Right cardiac atrium (tissue), 5 donors: ENCODE data around the gene SSR4. TPM values are rescaled to one million over a fixed set of nuclear protein-coding genes. Genes with fewer than 3 reads are reported as not detected.

Experiments
- ATAC-seq, 2 donors: fragments of 200-7000 bp; cut with Tn5 transposase; one replicate each; pipeline versions ENCODE4 v1.8.0 to v1.9.1; 2020; ENCODE audit warnings: moderate library complexity in 2 of 2, mild to moderate bottlenecking in 1 of 2
- DNase-seq, 3 donors: peaks; one replicate each; pipeline ENCODE4 v3.0.0-alpha.2; 2020
- H3K27ac ChIP-seq: one replicate; pipeline ENCODE4 v1.5.1; 2013; ENCODE audit warnings: mild to moderate bottlenecking, low read length, control low read depth, moderate library complexity
- H3K27me3 ChIP-seq: one replicate; pipeline ENCODE4 v1.6.1; 2013; ENCODE audit not compliant: control insufficient read depth, insufficient read depth
- H3K4me1 ChIP-seq: one replicate; pipeline ENCODE4 v1.6.1; 2013; ENCODE audit warnings: low read length; ENCODE audit not compliant: control insufficient read depth, insufficient read depth
- H3K4me3 ChIP-seq: one replicate; pipeline ENCODE4 v1.5.1; 2013; ENCODE audit warnings: low read length, control low read depth
- H3K9me3 ChIP-seq: one replicate; pipeline ENCODE4 v1.6.1; 2013; ENCODE audit warnings: low read length; ENCODE audit not compliant: control insufficient read depth
- WGBS: extraction: QIAGEN DNeasy Blood & Tissue Kit; methylation state at CpG from one replicate; pipeline ENCODE4 v1.1.7; 2013; 5-methylcytosine and 5-hydroxymethylcytosine counted together
- intact Hi-C, 4 donors: fragments of 100-400 bp; cut with DNase I; formaldehyde crosslinking; loops; one replicate each; pipeline versions ENCODE4 v1.11.0 to v1.14.0; 2022 to 2023
- polyA plus RNA-seq: library from polyadenylated mRNA; stranded (reverse); fragments of 200-250 nt; gene quantifications from one replicate; pipeline ENCODE4 v1.2.3, GENCODE V29; 2013
- total RNA-seq, 4 donors: library from RNA; stranded (reverse); fragmentation: NEBNext Ultra II Directional; extraction: Animal tissue kit (Norgen Biotek cat#: 25700); gene quantifications; one replicate each; pipeline ENCODE4 v1.2.1, GENCODE V29; 2021
- donor health status: healthy with polysubstance abuse.
- donor health status: DM: no; HTN: yes; CAD: no.
- donor health status: DM: no; HTN: no; CAD: no.
- donor health status: DM: no; HTN: yes; CAD: no; lungs with severe emphysema.
- donor health status: DM: yes; HTN: yes; CAD: no.

SSR4 gene
- total and polyA plus RNA-seq, 5 donors: 162 to 336 (median 196) TPM

GRCh38 chrX:153769865-153770600, 24.4 kb upstream of the SSR4 start:
- peak in 2 of 3 donors; percentile 28 to 50 for DNase-seq
- 84% methylated on average over 25 of the region's 25 CpGs for whole genome bisulfite sequencing

DNA sequence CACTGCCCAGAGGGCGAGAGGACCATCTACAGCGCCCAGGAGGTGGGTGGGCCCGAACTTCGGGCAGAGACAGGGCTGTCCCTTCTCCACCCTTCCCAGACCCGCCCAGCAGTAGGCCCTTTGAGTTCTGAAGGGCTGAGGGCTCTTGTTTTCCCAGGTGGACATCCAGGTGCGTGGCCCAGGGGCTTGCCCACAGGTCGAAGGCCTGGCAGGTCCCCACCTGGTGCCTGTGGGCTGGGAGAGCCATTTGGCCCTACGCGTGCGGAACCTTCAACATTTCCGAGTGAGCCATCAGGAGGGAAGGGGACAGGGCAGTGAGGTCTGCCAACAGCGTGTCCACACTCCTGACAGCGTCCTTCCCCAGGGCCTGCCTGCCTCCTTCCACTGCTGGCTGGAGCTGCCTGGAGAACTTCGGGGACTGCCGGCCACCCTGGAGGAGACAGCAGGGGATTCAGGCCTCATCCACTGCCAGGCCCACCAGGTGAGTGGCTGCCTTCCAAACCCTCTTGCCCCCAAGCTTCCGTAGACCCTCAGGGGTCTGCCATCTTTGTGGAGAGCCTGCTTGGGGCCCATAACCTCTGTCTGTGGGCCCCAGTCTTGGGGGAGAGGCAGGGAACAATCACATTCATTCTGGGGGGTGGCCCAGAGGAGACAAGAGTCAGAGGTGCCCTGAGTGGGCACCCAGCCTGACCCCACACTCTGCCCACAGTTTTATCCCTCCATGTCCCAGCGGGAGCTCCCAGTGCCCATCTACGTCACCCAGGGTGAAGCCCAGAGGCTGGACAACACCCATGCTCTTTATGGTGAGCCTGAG, 23.7 kb upstream of the SSR4 start:
- no peak overlapping the region for H3K4me3 ChIP-seq
- DNase-seq (no peak), ATAC-seq (no peak)
- WGBS: 89% methylated on average over 18 of the region's 18 CpGs
- no peaks in the 10 kb centered on the region for H3K4me1 ChIP-seq
- H3K27ac ChIP-seq: no peak overlapping the region
- intact Hi-C loops: no loop called here
- H3K27me3 ChIP-seq: no peaks in the 10 kb centered on the region
- H3K9me3 ChIP-seq: no peaks in the 10 kb centered on the region

More at GRCh38 chrX:153769865-153770600, 24.4 kb upstream of the SSR4 start:
- Histone ChIP-seq H3K9me3 (no peaks in the 10 kb centered on the region), H3K27ac (no peak overlapping the region), H3K4me3 (no peak overlapping the region), H3K27me3 (no peaks in the 10 kb centered on the region), H3K4me1 (no peaks in the 10 kb centered on the region)
- ATAC-seq: no peak
- intact Hi-C loops: loop anchor here in 2 of 4 donors (10.0 kb wide), 1 partner anchor 185 kb away; no protein-coding TSS in a partner anchor

- ATAC-seq: no peak
- intact Hi-C loops: no loop called here
- Histone ChIP-seq H3K27me3 (no peaks in the 10 kb centered on the region), H3K9me3 (no peaks in the 10 kb centered on the region), H3K4me1 (no peaks in the 10 kb centered on the region), H3K27ac (no peak overlapping the region), H3K4me3 (no peak overlapping the region)
- DNase-seq: peak in 1 of 3 donors; percentile 49
- WGBS: 89% methylated on average over 37 of the region's 37 CpGs
These were observed 22.8 kb upstream of the SSR4 start for GRCh38 chrX:153771415-153772315.

GRCh38 chrX:153772316-153773217, 21.9 kb upstream of the SSR4 start:
- intact Hi-C loops: no loop called here
- no peaks in the 10 kb centered on the region for H3K27me3 ChIP-seq
- ATAC-seq (no peak), DNase-seq (peak in 2 of 3 donors; percentile 6 to 59)
- H3K4me1 ChIP-seq: no peaks in the 10 kb centered on the region
- H3K9me3 ChIP-seq: no peaks in the 10 kb centered on the region
- H3K27ac ChIP-seq: no peak overlapping the region
- H3K4me3 ChIP-seq: no peak overlapping the region
- WGBS: 82% methylated on average over 21 of the region's 21 CpGs

- ATAC-seq (no peak), DNase-seq (peak in 2 of 3 donors; percentile 7 to 52)
- WGBS: 94% methylated on average over 23 of the region's 23 CpGs
- no peaks in the 10 kb centered on the region for H3K4me1 ChIP-seq
- no peaks in the 10 kb centered on the region for H3K27me3 ChIP-seq
- H3K9me3 ChIP-seq: no peaks in the 10 kb centered on the region
- H3K4me3 ChIP-seq: no peak overlapping the region
- intact Hi-C loops: no loop called here
- no peak overlapping the region for H3K27ac ChIP-seq
These were observed 21.3 kb upstream of the SSR4 start for GRCh38 chrX:153773218-153773611.

DNA sequence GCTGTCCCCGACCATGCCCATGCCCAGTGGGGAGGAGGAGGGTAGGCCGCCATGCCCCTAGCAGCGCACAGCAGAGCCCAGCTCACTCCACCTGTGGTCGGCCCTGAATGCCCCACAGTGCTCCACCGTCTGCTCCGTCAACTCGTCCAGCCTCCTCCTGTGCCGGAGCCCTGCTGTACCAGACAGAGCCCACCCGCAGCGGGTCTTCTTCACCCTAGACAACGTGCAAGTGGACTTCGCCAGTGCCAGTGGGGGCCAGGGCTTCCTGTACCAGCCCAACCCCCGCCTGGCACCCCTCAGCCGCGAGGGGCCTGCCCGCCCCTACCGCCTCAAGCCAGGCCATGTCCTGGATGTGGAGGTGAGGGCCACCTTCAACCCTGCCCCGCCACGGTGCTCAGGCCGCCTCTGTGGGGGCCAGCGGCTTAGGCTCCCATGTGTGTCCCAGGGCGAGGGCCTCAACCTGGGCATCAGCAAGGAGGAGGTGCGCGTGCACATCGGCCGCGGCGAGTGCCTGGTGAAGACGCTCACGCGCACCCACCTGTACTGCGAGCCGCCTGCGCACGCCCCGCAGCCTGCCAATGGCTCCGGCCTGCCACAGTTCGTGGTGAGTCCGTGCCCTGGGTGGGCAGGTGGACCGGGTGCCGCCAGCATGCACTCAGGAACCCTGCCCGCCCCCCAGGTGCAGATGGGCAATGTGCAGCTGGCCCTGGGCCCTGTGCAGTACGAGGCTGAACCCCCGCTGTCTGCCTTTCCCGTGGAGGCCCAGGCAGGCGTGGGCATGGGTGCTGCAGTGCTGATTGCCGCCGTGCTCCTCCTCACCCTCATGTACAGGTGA, 20.5 kb upstream of the SSR4 start:
- Histone ChIP-seq H3K27ac (no peak overlapping the region), H3K9me3 (no peaks in the 10 kb centered on the region), H3K4me1 (no peaks in the 10 kb centered on the region), H3K4me3 (no peak overlapping the region), H3K27me3 (no peaks in the 10 kb centered on the region)
- DNase-seq (peak in 2 of 3 donors; percentile 38 to 60), ATAC-seq (no peak)
- intact Hi-C loops: no loop called here
- WGBS: 96% methylated on average over 48 of the region's 48 CpGs

DNA sequence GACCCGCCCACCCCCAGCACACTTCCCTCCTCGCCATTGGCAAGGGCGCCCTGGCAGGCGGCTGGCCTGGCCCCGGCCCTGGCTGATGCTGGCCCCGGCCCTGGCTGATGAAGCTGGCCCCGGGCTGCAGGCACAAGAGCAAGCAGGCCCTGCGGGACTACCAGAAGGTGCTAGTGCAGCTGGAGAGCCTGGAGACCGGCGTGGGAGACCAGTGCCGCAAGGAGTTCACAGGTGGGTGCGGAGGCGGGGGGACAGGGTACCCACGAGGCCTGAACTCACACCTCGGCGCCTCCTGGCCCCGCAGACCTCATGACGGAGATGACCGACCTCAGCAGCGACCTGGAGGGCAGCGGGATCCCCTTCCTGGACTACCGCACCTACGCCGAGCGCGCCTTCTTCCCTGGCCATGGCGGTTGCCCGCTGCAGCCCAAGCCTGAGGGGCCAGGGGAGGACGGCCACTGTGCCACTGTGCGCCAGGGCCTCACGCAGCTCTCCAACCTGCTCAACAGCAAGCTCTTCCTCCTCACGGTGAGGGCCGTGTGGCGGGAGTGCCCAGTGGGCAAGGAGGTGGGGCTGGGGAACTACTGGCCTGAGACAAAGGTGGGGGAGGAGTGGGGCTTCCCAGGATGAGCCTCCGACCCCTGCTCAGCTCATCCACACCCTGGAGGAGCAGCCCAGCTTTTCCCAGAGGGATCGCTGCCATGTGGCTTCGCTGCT, 19.7 kb upstream of the SSR4 start:
- no peaks in the 10 kb centered on the region for H3K4me1 ChIP-seq
- no peaks in the 10 kb centered on the region for H3K9me3 ChIP-seq
- H3K4me3 ChIP-seq: no peak overlapping the region
- no peak overlapping the region for H3K27ac ChIP-seq
- DNase-seq (peak in 2 of 3 donors; percentile 20 to 59), ATAC-seq (no peak)
- no peaks in the 10 kb centered on the region for H3K27me3 ChIP-seq
- intact Hi-C loops: no loop called here
- WGBS: 91% methylated on average over 35 of the region's 37 CpGs

DNA sequence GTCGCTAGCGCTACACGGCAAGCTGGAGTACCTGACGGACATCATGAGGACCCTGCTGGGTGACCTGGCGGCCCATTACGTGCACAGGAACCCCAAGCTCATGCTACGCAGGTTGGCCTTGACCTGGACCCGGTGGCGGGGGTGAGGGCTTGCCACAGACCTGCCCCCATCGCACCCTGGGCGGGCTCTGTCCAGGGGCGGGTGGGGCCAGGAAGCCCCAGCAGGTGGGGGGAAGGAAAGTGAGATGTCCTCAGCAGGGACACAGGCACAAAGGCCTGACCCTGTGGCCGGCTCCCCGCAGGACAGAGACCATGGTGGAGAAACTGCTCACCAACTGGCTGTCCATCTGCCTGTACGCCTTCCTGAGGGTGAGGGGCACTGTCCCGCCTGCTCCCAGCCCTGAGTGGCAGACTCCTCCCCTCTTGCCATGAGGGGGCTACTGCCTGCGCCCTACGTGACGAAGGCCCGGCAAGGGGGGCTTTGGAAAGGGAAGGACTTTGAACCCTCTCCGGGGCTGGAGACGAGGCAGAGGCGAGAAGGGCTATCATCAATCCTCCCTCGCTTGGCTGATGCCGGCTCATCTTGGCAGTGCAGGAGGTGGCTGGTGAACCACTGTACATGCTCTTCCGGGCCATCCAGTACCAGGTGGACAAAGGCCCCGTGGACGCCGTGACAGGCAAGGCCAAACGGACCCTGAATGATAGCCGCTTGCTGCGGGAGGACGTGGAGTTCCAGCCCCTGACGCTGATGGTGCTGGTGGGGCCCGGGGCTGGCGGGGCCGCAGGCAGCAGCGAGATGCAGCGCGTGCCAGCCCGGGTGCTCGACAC, 19.0 kb upstream of the SSR4 start:
- intact Hi-C loops: no loop called here
- Histone ChIP-seq H3K9me3 (no peaks in the 10 kb centered on the region), H3K27ac (no peak overlapping the region), H3K4me3 (no peak overlapping the region), H3K27me3 (no peaks in the 10 kb centered on the region), H3K4me1 (no peaks in the 10 kb centered on the region)
- ATAC-seq: no peak
- WGBS: 92% methylated on average over 42 of the region's 42 CpGs
- peak in 2 of 3 donors; percentile 28 to 46 for DNase-seq
